GM19238 (cell line): ENCODE data around the gene POLN.
A peak's percentile ranks its signal among the peaks of the same experiment; 100 is the strongest.

Source experiments
- DNase-seq: peaks from one replicate; pipeline ENCODE4 v3.0.0; 2011; ENCODE audit warnings: low spot score; ENCODE audit not compliant: insufficient read length

The POLN gene

DNA sequence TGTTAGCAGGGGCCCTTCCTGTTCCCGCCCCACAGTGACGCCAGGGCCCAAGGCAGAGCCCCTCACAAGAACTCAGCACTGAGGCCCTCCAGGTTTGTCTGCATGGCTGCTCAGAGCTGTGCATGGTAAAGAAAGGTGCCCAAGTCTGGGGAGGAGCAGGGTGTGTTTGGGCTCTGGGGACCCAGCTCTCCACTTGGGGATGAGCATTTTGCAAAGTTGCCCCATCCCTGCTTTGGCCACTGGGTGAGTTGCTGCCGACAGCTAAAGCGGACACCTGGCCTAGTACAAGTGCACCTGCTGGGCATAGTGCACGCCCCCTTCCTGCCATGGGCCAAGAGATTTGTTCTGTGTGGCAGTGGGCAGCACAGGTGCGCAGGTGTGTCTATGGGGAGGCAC lies 22.0 kb upstream of the POLN start:
- DNase-seq: no peak

DNA sequence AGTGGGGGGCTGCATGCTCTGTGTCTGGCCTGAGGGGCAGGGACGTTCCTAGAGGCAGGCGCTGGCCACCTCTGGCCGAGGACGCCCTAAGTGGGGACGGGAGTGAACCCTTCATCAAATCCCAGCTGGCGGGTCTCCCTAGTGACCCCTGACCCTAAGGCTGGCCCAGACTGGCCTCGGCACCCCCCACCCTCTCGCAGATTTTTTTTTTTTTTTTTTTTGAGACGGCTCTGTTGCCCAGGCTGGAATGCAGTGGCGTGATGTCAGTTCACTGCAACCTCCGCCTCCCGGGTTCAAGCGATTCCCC lies 21.0 kb upstream of the POLN start:
- DNase-seq: no peak

DNA sequence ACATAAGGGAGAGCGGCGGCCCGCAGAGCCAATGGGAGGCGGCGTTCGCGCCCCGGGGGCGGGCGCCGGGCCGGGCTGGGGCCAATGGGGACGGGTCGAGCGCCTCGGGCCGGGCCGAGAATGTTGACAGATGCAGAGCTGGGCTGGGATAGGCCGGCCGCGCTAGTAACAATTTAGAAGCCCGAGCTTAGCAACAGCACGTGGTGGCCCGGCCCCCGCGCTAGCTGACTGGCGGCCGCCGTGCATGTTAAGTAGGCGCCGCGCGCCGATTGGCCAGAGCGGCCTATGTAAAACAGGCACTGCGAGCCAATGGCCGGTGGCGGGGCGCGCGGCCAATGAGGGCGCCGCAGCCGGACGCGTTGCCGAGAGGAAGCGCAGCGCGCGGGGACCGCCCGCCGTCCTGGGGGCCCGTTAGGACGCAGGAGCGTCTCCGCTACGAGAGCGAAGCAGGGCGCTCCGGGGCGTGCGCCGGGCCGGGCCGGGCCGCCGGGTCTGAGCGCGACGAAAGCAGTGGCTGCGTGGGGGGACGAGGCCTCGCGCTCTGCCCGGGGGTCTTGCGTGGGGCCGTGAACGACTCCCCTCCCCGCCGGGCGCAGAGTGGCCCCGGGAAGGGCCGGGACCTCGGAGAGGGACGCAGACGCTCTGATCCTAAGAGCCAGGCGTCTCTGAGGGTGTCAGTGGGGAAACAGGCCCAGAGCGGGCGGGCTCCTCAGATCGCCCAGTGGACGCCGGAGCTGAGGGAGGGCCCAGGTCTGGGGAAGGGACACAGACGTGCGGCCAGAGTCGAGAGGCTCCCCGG lies 20.4 kb upstream of the POLN start:
- DNase-seq: peak; percentile 99

- DNase-seq: no peak
Observed at GRCh38 chr4:2261853-2262144, 19.9 kb upstream of the POLN start, which contains the start of gene MXD4. MXD4 (minus strand) TSS chr4:2262109; CDS start chr4:2261980, 129 bp downstream.

- DNase-seq: peak; percentile 62
Observed at GRCh38 chr4:2261110-2261852, 19.4 kb upstream of the POLN start.

DNA sequence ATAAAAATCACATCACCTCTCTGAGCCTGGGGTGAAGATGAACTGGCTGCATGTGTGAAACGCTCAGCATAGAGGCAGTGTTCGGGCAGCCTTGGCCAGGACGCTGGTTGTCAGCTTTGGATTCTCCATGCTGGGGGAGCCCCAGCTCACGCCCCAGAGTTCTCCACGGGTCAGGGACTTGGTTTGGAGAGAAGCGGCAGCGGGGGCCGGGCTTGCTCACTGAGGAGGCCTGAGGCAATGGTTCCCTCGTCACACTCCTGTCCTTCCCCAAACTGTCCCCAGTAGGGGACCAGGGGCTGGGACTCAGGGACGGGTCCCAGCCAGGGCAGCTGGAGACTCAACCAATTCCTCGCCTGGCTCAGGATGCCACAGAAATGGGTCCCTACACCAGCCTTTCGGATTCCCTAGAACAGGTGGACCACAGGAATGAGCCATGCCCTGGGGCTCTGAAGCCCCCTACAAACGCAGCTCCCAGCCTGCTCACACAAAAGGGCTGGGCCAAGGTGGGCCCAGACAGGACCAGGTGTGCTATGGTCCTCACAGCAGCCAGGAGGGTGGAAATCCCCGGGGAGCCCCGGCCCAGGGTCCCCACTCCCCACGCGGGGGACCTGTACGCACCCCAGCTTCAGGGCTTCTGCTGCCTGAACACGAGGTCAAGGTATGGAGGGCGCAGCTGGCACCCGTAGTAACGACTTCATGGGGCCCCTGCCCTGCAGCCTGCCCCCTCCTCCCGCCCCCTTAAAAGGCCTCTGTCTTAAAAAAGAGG lies 18.6 kb upstream of the POLN start:
- no peak for DNase-seq

DNA sequence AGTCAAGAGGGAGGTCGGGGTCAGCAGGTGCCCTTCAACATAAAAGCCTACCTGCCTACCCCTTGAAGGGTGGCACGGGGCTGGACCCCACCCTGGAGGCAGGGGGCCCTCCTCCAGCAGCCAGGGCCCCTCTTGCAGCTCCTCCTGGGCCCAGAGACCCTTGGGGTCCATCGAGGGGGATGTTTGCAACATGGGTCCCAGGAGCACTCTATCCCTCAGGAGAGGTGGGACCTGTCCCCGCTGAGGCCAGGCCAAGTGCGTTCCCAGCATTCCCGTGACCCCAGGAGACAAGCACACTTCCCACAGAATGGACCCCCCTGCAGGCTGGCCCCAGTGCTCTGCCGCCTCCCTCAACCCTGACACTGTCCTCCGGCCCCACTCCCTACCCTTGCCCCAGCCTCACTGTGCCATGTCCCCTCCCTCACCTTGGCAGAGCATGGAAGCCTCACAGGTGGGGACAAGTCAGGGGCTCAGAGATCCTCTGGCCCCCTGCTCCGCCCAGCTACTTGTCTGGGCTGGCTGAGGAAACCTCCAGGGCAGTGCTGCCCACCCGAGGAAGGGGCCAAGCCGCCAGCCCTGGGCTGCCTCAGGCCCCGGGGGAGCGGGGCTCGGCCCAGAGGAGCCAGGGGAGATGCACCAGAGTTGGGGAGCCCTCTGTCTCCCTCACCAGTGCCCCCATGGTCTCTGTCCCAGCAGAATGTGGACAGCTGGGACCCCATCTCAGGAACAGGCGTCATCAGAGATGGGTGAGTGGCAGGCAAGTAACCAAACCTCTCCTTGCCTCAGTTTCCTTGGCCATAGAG lies 17.8 kb upstream of the POLN start:
- DNase-seq: no peak

- DNase-seq: no peak
Observed at GRCh38 chr4:2259036-2259540, 17.2 kb upstream of the POLN start.

DNA sequence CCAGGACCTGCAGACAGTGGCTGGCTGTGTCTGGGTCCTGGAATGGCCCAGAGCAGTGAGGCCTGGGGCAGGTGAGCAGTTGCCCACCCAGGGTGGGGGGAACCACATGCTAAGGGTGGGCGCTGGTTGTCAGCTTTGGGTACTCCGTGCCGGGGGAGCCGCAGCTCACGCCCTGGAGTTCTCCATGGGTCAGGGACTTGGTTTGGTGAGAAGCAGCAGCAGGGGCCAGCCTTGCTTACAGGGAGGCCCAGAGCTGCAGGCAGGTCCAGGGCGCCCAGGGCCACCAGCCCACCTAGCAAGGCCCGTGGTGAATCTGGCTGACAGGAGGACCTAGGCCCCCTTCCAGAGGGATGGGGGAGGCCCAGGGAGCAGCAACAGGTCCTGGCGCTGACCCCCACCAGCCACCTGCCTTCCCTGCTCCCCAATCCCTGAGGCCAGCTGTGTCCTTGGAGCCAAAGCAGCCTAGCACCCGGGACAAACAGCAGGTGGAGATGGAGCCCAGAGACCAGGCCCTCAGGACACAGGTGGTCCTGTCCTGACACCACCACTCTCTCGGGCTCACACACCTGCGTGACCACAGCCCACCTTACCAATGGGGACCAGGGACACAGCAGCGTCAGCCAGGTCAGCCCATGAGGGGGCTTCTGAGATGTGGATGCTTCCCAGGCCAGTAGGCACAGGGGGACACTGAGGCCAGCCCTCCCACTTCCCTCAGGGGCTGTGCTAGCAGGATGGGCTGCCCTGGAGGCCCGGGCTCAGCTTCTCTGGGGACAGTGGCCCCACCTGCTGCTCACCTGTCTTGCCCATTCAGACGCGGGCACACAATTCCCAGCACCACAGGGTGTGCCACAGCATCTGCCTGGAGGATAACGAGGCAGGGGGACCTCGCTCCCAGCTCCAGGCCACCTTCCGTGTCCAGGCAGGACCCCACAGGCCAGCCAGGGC lies 16.4 kb upstream of the POLN start:
- no peak for DNase-seq

DNA sequence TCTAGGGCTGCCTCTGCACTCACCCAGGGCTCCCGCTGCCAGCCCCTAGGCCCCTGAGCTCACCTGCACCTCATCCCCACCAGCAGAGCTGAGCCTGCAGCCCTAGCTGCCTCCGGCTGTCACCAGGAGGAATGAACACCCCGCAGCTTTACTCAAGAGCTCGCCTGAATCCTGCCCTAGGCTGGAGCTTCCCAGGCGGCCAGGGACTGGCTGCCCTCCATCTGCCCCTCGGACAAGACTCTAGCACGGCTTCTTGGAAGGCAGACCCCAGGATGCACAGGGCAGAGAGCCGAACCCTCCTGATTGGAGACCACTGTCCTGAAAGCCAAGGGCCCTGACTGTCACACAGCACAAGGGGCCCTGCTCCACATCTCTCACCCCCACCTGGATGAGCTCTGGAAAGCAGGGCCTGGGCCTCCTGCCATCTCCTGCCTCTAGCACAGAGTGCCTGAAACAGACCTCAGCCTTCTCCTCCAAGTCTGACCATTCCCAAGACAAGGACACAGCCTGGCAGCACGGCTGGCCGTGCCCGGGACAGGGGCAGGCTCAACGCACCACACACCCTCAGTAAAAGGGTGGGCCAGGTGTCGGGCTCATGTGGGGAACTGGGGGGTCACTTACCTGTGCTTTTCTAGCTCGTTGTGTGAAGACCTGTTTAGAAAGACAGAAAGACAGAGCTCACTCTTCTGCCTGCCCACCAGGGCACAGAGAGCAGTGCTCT lies 15.6 kb upstream of the POLN start:
- DNase-seq: no peak

GRCh38 chr4:2256781-2257191 lies 14.9 kb upstream of the POLN start:
- no peak for DNase-seq

- no peak for DNase-seq
Observed at GRCh38 chr4:2256156-2256731, 14.3 kb upstream of the POLN start.

- no peak for DNase-seq
Observed at GRCh38 chr4:2255501-2256155, 13.7 kb upstream of the POLN start.

GRCh38 chr4:2254665-2255500 lies 13.0 kb upstream of the POLN start:
- no peak for DNase-seq

GRCh38 chr4:2253160-2254084 lies 11.5 kb upstream of the POLN start:
- DNase-seq: no peak

- peak; percentile 3 for DNase-seq
Observed at GRCh38 chr4:2252530-2253091, 10.7 kb upstream of the POLN start.
